ENCODE data around the gene WNT7B.
"Not testable (repeated sequence)": the region's sequence is repeated elsewhere in the genome, so short reads cannot be mapped to it uniquely, and the experiment has no call there.

The WNT7B gene

GRCh38 chr22:46008291-46008690 lies 31.3 kb upstream of the WNT7B start:
- DNase-seq (ENCODE audit: low spot score), result no peak

GRCh38 chr22:46007848-46008261 lies 30.9 kb upstream of the WNT7B start:
- DNase-seq (ENCODE audit: low spot score), result no peak

- no peak for DNase-seq (ENCODE audit: low spot score)
Observed at GRCh38 chr22:46007003-46007847, 30.3 kb upstream of the WNT7B start.

GRCh38 chr22:46006379-46007002 lies 29.5 kb upstream of the WNT7B start:
- DNase-seq (ENCODE audit: low spot score), result peak; percentile 91

- DNase-seq (ENCODE audit: low spot score), result not testable (repeated sequence)
Observed at GRCh38 chr22:46005116-46005705, 28.2 kb upstream of the WNT7B start.

- no peak for DNase-seq (ENCODE audit: low spot score)
Observed at GRCh38 chr22:46004105-46004866, 27.3 kb upstream of the WNT7B start.

- DNase-seq (ENCODE audit: low spot score), result no peak
Observed at GRCh38 chr22:46003271-46004091, 26.5 kb upstream of the WNT7B start.

- DNase-seq (ENCODE audit: low spot score), result no peak
Observed at GRCh38 chr22:46002757-46003270, 25.9 kb upstream of the WNT7B start.

- DNase-seq (ENCODE audit: low spot score), result no peak
Observed at GRCh38 chr22:46001426-46002106, 24.6 kb upstream of the WNT7B start.

GRCh38 chr22:46001046-46001425 lies 24.1 kb upstream of the WNT7B start:
- no peak for DNase-seq (ENCODE audit: low spot score)

- DNase-seq (ENCODE audit: low spot score), result no peak
Observed at GRCh38 chr22:46000081-46001027, 23.4 kb upstream of the WNT7B start.

- DNase-seq (ENCODE audit: low spot score), result no peak
Observed at GRCh38 chr22:45999379-45999971, 22.5 kb upstream of the WNT7B start.

GRCh38 chr22:45998638-45999378 lies 21.8 kb upstream of the WNT7B start:
- no peak for DNase-seq (ENCODE audit: low spot score)

- DNase-seq (ENCODE audit: low spot score), result no peak
Observed at GRCh38 chr22:45997777-45998637, 21.0 kb upstream of the WNT7B start.

GRCh38 chr22:45997077-45997776 lies 20.3 kb upstream of the WNT7B start:
- no peak for DNase-seq (ENCODE audit: low spot score)

- no peak for DNase-seq (ENCODE audit: low spot score)
Observed at GRCh38 chr22:45996241-45997076, 19.5 kb upstream of the WNT7B start.

Measured in ecto neural progenitor cell (in vitro differentiated cells).